Kidney capillary endothelial cell (primary cell): ENCODE measurements around the gene FSD1L.

Experiments used
- DNase-seq: peaks from one replicate; pipeline ENCODE4 v3.0.0-alpha.2; 2018; ENCODE audit warnings: low spot score

Gene FSD1L

GRCh38 chr9:105447814-105448812 is at the start of gene FSD1L:
FSD1L (plus strand) TSS chr9:105448034; CDS start chr9:105448221, 187 bp downstream.
- DNase-seq = peak; percentile 85

GRCh38 chr9:105399117-105399516 is 48.7 kb upstream of the FSD1L start:
- no peak for DNase-seq

- DNase-seq = peak; percentile 17
Measured at GRCh38 chr9:105401651-105402050, 46.2 kb upstream of the FSD1L start.

GRCh38 chr9:105403552-105404248 is 44.1 kb upstream of the FSD1L start:
- DNase-seq = no peak

- no peak for DNase-seq
Measured at GRCh38 chr9:105405514-105406131, 42.2 kb upstream of the FSD1L start.

GRCh38 chr9:105406369-105406768 is 41.5 kb upstream of the FSD1L start:
- DNase-seq = no peak

- peak; percentile 16 for DNase-seq
Measured at GRCh38 chr9:105413525-105413924, 34.3 kb upstream of the FSD1L start.

GRCh38 chr9:105414947-105415661 is 32.7 kb upstream of the FSD1L start:
- peak; percentile 38 for DNase-seq

- DNase-seq = no peak
Measured at GRCh38 chr9:105415662-105415980, 32.2 kb upstream of the FSD1L start.

GRCh38 chr9:105416840-105417239 is 31.0 kb upstream of the FSD1L start:
- DNase-seq = no peak

GRCh38 chr9:105418588-105419500 is 29.0 kb upstream of the FSD1L start:
- no peak for DNase-seq

- DNase-seq = no peak
Measured at GRCh38 chr9:105419816-105420597, 27.8 kb upstream of the FSD1L start.

- no peak for DNase-seq
Measured at GRCh38 chr9:105421154-105421553, 26.7 kb upstream of the FSD1L start.

- DNase-seq = no peak
Measured at GRCh38 chr9:105421864-105422263, 26.0 kb upstream of the FSD1L start.

GRCh38 chr9:105425816-105426433 is 21.9 kb upstream of the FSD1L start:
- DNase-seq = peak; percentile 41

- DNase-seq = no peak
Measured at GRCh38 chr9:105426657-105427056, 21.2 kb upstream of the FSD1L start.

- DNase-seq = no peak
Measured at GRCh38 chr9:105431424-105432246, 16.2 kb upstream of the FSD1L start.

- DNase-seq = no peak
Measured at GRCh38 chr9:105432247-105432842, 15.5 kb upstream of the FSD1L start.
